GM18499 (cell line): ENCODE results near the gene BPIFB6.

Experiments used
- ATAC-seq: cut with Tn5 transposase; IDR thresholded peaks from one replicate; pipeline ENCODE4 v1.9.1; 2021; ENCODE audit warnings: moderate number of reproducible peaks; ENCODE audit not compliant: insufficient read depth, unreplicated experiment

Gene BPIFB6

GRCh38 chr20:33015114-33015484 lies 16.3 kb upstream of the BPIFB6 start:
- ATAC-seq: no peak

GRCh38 chr20:33015700-33016580 lies 15.5 kb upstream of the BPIFB6 start:
- no peak for ATAC-seq

GRCh38 chr20:33016581-33017109 lies 14.8 kb upstream of the BPIFB6 start:
- no peak for ATAC-seq

DNA sequence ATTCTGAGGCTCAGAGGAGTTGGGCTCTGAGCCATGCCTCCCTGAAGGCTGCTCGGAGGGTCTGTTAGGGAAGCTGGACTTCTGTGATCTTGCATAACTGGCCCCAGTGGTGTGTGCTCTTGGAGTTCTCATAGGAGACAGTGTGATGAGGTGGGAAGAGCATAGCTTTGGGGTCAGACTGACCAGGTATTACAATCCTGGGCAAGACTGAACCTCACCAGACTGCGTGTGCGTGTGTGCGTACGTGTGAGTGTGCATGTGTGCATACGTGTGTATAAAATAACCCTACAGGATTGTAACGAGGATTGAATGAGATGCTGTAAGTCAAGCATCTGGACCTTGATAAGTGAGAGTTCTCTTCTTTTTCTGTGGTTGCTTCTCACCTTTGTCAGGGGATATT lies 13.9 kb upstream of the BPIFB6 start:
- ATAC-seq: no peak

DNA sequence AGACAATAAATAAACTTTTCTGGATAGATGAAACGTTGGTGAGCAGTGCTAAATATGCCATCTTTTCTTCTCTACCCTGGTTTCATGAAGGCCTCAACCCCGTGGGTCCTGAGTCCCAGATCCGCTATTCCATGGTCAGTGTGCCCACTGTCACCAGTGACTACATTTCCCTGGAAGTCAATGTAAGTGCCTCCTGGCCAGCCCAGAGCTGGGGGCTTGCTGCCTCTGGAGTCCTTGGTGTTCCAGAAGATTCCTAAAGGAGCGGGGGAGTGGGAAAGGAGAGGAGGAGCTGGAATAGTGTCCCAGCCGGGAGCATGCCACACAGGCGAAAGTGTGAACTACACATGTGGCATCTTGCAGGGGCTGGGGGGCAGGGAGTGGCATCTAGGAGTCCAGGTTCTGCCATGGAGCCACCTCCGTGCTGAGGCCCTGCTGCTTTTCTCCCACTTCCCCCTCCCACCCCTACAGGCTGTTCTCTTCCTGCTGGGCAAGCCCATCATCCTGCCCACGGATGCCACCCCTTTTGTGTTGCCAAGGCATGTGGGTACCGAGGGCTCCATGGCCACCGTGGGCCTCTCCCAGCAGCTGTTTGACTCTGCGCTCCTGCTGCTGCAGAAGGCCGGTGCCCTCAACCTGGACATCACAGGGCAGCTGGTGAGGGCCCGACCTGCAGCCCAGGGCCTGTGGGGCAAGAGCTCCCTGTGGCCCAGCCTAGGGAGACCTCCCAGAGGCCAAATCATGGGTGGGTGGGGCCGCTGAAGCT lies 13.1 kb upstream of the BPIFB6 start:
- ATAC-seq: no peak

- ATAC-seq: no peak
Measured at GRCh38 chr20:33019465-33020277, 11.8 kb upstream of the BPIFB6 start.

- ATAC-seq: no peak
Measured at GRCh38 chr20:33020278-33021161, 10.9 kb upstream of the BPIFB6 start.

- no peak for ATAC-seq
Measured at GRCh38 chr20:33021879-33022278, 9.6 kb upstream of the BPIFB6 start.

DNA sequence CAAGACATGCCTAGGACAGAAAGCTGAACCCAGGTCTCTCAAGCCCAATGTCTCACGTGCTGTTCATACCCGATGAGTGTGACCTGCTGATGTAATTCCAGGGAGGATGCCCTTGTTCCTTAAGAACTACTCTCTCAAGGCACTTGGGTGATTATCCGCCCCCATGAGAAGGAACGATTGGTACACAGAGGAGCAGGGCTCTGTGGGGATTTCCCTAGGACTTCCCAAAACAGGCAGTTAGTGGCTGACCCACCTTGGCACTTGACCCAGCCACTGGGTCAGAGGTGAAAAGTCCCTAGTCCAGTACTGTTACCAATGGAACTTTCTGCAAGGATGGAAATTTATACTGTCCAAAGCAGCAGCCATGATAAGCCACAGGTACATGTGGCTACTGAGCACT lies 9.2 kb upstream of the BPIFB6 start:
- no peak for ATAC-seq

- no peak for ATAC-seq
Measured at GRCh38 chr20:33022694-33023438, 8.6 kb upstream of the BPIFB6 start.

- ATAC-seq: no peak
Measured at GRCh38 chr20:33023439-33024242, 7.8 kb upstream of the BPIFB6 start.

DNA sequence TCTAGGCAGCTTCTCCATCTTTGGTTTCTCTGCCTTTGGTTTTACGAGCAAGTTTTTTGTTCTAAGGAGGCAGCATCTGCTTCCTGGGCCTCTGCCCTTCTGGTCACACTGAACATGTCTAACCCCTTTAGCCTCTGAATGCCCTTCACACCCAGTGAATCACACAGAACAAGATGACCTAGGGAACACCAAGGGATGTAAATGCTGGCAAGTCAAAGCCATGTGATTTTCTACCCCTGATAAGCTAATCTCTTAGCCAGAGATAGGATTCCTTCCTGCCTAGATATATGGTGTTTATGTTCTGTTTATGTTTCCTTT lies 7.2 kb upstream of the BPIFB6 start:
- no peak for ATAC-seq

DNA sequence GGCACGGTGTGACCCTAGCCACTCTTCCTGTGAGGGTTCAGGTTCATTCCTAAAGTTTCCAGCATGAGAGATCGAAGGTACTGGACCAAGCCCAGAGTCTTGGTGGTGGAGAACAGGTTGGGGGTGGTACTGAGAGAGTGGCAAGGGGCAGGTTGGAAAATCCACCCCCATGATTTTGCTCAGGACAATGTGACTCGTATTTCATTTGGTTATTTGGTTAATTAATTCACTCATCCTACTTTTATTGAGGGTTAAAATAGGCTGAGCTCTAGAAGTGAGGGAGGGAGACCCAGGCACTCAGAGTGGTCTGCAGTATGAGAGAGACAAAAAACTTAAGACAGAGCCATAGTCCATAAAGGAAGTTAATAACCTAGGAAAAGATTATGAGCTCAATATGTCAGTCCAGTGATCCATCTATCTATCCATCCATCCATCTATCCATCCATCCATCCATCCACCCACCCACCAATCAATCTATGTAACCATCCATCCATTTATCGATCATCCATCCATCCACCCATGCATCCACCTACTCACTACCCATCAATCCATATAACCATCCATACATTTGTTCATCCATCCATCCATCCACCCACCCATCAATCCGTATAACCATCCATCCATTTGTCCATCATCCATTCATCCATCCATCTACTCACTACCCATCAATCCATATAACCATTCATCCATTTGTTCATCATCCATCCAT lies 6.7 kb upstream of the BPIFB6 start:
- no peak for ATAC-seq

DNA sequence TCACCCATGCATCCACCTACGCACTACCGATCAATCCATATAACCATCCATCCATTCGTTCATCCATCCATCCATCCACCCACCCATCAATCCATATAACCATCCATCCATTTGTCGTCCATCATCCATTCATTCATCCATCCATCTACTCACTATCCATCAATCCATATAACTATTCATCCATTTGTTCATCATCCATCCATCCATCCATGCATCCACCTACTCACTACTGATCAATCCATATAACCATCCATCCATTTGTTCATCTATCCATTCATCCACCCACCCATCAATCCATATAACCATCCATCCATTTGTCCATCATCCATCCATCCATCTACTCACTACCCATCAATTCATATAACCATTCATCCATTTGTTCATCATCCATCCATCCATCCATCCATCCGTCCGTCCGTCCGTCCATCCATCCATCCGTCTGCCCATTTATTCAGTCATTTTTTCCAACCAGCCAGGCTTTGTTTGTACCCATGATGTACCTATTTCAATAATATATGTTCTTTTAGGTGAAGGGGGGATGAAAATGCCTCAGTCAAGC lies 6.1 kb upstream of the BPIFB6 start:
- ATAC-seq: no peak

GRCh38 chr20:33026072-33026778 lies 5.2 kb upstream of the BPIFB6 start:
- ATAC-seq: no peak

- no peak for ATAC-seq
Measured at GRCh38 chr20:33026779-33027759, 4.4 kb upstream of the BPIFB6 start.
